ENCODE results near the gene DCLK3.

The DCLK3 gene

DNA sequence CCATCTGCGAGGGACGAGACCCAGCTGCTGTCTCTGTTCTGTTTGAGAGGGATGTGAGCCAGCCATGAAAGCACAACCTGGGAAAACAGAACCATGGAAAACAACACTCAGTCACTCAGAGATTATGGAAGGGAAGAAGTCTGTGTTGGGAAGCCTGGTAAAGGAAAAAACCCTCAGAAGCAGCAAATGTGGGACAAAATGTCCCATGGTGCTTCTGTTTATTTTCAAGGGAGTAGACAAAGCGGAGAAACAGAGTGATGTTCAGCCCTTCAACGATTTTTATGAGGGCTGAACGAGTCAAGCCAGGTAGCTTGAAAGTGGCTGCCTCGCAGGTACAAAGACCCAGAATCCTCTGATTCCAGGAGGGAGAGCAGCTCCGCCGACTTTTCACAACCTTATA, 59.3 kb downstream of the DCLK3 start:
- Histone ChIP-seq H3K9ac (ENCODE audit: low read length) (no peak overlapping the region), H4K20me1 (ENCODE audit: insufficient read depth, low read length) (no peaks in the 10 kb centered on the region), H2AFZ (ENCODE audit: low read length) (no peak overlapping the region), H3K4me3 (ENCODE audit: low read depth, low read length, poor library complexity, severe bottlenecking) (no peak overlapping the region), H3K27ac (ENCODE audit: low read depth, low read length, poor library complexity, severe bottlenecking) (no peak overlapping the region), H3K4me2 (ENCODE audit: low read length) (no peak overlapping the region), H3K36me3 (ENCODE audit: insufficient read depth, low read length) (no peaks in the 10 kb centered on the region), H3F3A (ENCODE audit: insufficient read depth, low read length) (no peaks in the 10 kb centered on the region), H3K9me2 (ENCODE audit: low read depth, low read length) (no peaks in the 10 kb centered on the region), H3K27me3 (ENCODE audit: insufficient read depth, low read length) (0 out of 2 replicates have a peak, but pooled peaks cover 4% of the 10 kb centered on the region), H3K79me2 (ENCODE audit: insufficient read depth, low read length) (no peaks in the 10 kb centered on the region), H3K9me3 (ENCODE audit: low read length) (no peaks in the 10 kb centered on the region), H3K4me1 (ENCODE audit: insufficient read depth, low read length, severe bottlenecking) (no peaks in the 10 kb centered on the region)
- TF ChIP-seq CTCF (IDR thresholded peaks at IDR 0.05; ENCODE audit: low read length) (no peak), EZH2 (IDR thresholded peaks at IDR 0.05; ENCODE audit: borderline replicate concordance, low read length) (no peak)

- Histone ChIP-seq H3F3A (ENCODE audit: insufficient read depth, low read length) (no peaks in the 10 kb centered on the region), H3K4me1 (ENCODE audit: insufficient read depth, low read length, severe bottlenecking) (no peaks in the 10 kb centered on the region)
- TF ChIP-seq EZH2 (IDR thresholded peaks at IDR 0.05; ENCODE audit: borderline replicate concordance, low read length) (no peak), CTCF (IDR thresholded peaks at IDR 0.05; ENCODE audit: low read length) (no peak)
Measured at GRCh38 chr3:36704280-36704679, 60.1 kb downstream of the DCLK3 start.

GRCh38 chr3:36701249-36701572, 63.1 kb downstream of the DCLK3 start:
- no peak overlapping the region for H3K9ac ChIP-seq (ENCODE audit: low read length)
- H3K36me3 ChIP-seq (ENCODE audit: insufficient read depth, low read length), result no peaks in the 10 kb centered on the region
- no peak overlapping the region for H3K27ac ChIP-seq (ENCODE audit: low read depth, low read length, poor library complexity, severe bottlenecking)
- no peaks in the 10 kb centered on the region for H3K9me3 ChIP-seq (ENCODE audit: low read length)
- no peaks in the 10 kb centered on the region for H3K27me3 ChIP-seq (ENCODE audit: insufficient read depth, low read length)
- no peaks in the 10 kb centered on the region for H3K79me2 ChIP-seq (ENCODE audit: insufficient read depth, low read length)
- H4K20me1 ChIP-seq (ENCODE audit: insufficient read depth, low read length), result no peaks in the 10 kb centered on the region
- H3K4me3 ChIP-seq (ENCODE audit: low read depth, low read length, poor library complexity, severe bottlenecking), result no peak overlapping the region
- H2AFZ ChIP-seq (ENCODE audit: low read length), result no peak overlapping the region
- TF ChIP-seq CTCF (IDR thresholded peaks at IDR 0.05; ENCODE audit: low read length) (no peak), EZH2 (IDR thresholded peaks at IDR 0.05; ENCODE audit: borderline replicate concordance, low read length) (no peak)
- H3F3A ChIP-seq (ENCODE audit: insufficient read depth, low read length), result no peaks in the 10 kb centered on the region
- H3K9me2 ChIP-seq (ENCODE audit: low read depth, low read length), result no peaks in the 10 kb centered on the region
- no peak overlapping the region for H3K4me2 ChIP-seq (ENCODE audit: low read length)
- no peaks in the 10 kb centered on the region for H3K4me1 ChIP-seq (ENCODE audit: insufficient read depth, low read length, severe bottlenecking)

More at GRCh38 chr3:36704280-36704679, 60.1 kb downstream of the DCLK3 start:
- Histone ChIP-seq H4K20me1 (ENCODE audit: insufficient read depth, low read length) (no peaks in the 10 kb centered on the region), H3K9me2 (ENCODE audit: low read depth, low read length) (no peaks in the 10 kb centered on the region), H3K9ac (ENCODE audit: low read length) (no peak overlapping the region), H3K79me2 (ENCODE audit: insufficient read depth, low read length) (no peaks in the 10 kb centered on the region), H3K4me3 (ENCODE audit: low read depth, low read length, poor library complexity, severe bottlenecking) (no peak overlapping the region), H2AFZ (ENCODE audit: low read length) (no peak overlapping the region), H3K27me3 (ENCODE audit: insufficient read depth, low read length) (0 out of 2 replicates have a peak, but pooled peaks cover 4% of the 10 kb centered on the region), H3K9me3 (ENCODE audit: low read length) (no peaks in the 10 kb centered on the region), H3K36me3 (ENCODE audit: insufficient read depth, low read length) (no peaks in the 10 kb centered on the region), H3K4me2 (ENCODE audit: low read length) (no peak overlapping the region), H3K27ac (ENCODE audit: low read depth, low read length, poor library complexity, severe bottlenecking) (no peak overlapping the region)

Data from OCI-LY1 (cell line).